GM18951 (cell line): ENCODE data around the gene GDPD1.
"Not testable (repeated sequence)": the region's sequence is repeated elsewhere in the genome, so short reads cannot be mapped to it uniquely, and the experiment has no call there.

Experiments
- POLR2A ChIP-seq: IDR thresholded peaks from 4 replicates; pipeline ENCODE4 v1.6.1; 2011; ENCODE audit warnings: mild to moderate bottlenecking; ENCODE audit not compliant: insufficient read length, insufficient read depth; ENCODE audit errors: extremely low read depth
- in situ Hi-C: fragments of 300-500 bp; cut with MboI; formaldehyde crosslinking; loops from one replicate; pipeline ENCODE4 v1.12.0; 2022; ENCODE audit warnings: low sequenced_read_pairs, mixed read lengths, inconsistent platforms; ENCODE audit not compliant: unreplicated experiment

Gene GDPD1

DNA sequence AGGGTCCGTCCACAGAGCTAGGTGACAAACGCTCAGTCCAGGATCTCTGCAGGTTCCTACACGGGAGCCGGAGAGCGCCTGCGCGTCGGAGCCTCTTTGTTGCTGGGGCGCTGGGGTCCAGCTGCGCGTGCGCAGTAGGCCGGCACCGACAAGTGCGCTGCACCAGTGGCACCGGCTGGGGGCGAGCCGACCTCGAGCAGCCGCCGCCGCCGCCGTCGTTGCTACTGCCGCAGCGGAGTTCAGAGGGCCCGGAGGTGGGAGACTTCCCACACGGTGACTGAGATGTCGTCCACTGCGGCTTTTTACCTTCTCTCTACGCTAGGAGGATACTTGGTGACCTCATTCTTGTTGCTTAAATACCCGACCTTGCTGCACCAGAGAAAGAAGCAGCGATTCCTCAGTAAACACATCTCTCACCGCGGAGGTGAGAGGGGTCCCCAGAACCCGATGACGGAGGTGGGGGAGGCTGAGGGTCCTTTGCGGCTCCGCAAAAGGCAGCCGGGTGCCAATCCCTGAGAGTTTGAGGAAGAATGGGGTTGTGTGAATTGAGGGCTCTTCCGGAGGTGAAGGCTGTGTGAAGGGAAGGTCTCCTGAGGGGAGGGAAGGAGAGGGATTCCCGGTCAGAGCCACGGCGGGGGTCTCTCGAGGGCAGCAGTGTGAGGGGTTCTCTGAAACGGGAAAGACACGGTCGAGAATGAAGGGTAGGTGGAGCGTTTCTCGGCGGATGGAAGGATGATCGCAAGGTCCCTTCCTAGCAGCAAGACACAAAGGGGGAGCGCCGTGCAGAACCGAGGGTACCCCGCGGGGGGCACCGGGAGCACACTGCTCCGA is at the start of gene GDPD1:
Gene GDPD1, plus strand, starts transcription at position 184 of the 831 bp plus-strand sequence. Its CDS starts 99 bp downstream, at position 283.
- peak; percentile 66 for TF ChIP-seq POLR2A
- in situ Hi-C loops = no loop called here

DNA sequence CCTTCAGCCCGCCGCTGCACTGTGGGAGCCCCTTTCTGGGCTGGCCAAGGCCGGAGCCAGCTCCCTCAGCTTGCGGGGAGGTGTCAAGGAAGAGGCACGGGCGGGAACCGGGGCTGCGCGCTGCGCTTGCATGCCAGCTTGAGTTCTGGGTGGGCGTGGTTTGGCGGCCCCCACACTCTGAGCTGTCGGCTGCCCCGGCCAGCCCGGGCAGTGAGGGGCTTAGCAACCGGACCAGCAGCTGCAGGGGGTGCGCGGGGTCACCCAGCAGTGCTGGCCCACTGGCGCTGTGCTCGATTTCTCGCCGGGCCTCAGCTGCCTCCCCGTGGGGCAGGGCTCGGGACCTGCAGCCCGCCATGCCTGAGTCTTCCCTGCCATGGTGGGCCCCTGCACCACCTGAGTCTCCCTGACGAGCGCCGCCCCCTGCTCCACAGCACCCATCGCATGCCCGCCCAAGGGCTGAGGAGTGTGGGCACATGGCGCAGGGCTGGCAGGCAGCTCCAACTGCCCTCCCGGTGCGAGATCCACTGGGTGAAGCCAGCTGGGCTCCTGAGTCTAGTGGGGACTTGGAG is 47.8 kb upstream of the GDPD1 start:
- in situ Hi-C loops = no loop called here

DNA sequence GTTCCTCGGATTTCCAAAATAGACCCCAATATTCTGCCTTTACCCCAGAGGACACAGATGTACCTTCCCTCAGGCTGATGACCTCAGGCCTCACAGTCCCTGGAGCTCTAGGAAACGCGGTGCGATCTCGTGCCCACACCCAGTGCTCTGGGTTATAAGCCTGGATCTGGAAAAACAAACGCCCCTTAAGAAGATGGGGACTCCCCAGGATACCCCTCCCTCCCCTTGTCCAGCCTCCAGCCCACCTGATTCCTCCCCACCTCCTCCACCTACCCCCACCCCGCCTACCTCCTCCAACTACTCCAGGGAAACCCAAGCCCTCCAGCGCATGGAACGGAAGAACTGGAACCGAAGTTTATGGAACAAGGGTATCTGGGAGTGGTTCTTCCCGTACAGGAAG is 45.6 kb upstream of the GDPD1 start:
- in situ Hi-C loops = no loop called here
- TF ChIP-seq POLR2A = no peak

More for the DNA sequence above, 47.8 kb upstream of the GDPD1 start:
- no peak for TF ChIP-seq POLR2A

DNA sequence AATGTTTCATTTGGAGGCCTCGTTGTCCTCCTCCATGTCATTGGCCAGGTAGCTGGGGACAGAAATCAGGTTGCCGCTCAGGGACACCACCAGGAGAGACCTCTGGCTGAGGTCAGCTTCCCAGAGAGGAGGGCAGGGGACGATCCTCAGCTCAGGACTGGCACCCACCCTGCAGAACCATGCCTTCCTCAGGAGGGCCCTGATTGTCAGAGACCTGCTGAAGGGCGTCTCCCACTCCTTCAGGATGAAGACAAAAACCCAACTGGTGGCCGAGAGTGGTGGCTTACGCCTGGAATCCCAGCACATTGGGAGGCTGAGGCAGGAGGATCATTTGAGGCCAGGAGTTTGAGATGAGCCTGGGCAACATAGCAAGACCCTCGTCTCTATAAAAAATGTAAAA is 45.2 kb upstream of the GDPD1 start:
- TF ChIP-seq POLR2A = no peak
- in situ Hi-C loops = no loop called here

DNA sequence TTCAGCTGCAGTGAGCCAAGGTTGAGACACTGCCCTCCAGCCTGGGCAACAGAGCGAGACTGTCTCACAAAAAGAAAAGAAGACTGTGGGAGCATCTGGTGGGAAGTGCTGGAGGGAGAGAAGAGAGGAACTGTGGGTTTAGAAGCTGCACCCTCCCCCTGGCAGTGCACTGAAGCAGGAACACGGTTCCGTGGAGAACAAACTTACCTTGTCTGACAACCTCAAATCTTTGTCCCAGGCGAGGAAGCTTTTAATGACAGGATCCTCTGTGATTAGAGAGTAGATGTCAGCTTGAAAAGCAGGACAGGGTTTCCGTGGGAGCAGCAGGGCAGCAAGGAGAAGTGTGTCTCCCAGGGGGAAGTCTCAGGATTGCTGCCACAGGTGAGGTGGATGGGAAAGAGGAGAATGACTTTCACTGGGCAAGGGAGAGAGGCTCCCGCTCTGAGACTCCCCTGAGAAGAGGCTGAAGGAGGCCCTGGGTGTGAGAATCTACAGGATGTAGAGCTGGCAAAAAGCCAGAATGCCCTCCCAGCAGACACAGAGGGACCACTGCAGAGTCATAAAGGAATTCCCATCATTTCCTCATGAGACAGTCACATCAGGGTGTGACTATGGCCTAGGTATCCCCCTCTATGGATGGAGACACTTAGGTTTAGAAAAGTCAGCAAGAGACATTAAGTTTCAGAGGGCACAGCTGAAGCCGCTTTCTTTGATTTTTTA is 41.9 kb upstream of the GDPD1 start:
- no peak for TF ChIP-seq POLR2A

DNA sequence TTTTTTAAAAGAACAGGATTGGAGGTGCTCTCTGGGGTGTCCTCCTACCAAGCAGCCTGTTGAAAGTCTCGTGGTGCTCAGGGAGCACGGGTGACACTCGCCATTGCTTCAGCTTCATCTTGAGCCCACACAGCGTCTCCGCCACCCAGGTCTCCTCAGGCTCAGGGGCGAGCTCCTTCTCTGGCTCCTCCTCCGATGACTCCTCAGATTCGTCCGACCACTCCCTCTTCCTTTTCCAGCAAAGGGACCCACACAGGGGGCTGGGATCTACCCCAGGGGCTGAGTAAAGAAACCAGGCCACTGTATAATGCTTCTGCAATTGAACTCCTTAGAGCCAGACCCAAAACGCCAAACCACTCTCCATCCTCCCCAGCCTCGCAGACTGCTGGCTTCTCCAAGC is 40.7 kb upstream of the GDPD1 start:
- in situ Hi-C loops = not testable (repeated sequence)

More for the DNA sequence above, 41.9 kb upstream of the GDPD1 start:
- in situ Hi-C loops = no loop called here

DNA sequence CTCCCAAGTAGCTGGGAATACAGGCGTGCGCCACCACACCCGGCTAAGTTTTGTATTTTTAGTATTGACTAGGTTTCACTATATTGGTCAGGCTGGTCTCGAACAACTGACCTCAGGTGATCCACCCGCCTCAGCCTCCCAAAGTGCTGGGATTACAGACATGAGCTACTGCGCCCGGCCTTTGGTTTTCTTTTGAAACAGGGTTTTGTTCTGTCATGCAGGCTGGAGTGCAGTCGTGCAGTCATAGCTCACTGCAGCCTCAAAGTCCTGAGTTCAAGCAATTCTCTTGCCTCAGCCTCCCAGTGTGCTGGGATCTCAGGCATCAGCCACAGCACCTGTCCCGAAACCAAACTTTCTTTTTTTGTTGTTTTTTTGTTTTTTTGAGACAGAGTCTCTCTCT is 39.7 kb upstream of the GDPD1 start:
- in situ Hi-C loops = no loop called here
- TF ChIP-seq POLR2A = no peak

DNA sequence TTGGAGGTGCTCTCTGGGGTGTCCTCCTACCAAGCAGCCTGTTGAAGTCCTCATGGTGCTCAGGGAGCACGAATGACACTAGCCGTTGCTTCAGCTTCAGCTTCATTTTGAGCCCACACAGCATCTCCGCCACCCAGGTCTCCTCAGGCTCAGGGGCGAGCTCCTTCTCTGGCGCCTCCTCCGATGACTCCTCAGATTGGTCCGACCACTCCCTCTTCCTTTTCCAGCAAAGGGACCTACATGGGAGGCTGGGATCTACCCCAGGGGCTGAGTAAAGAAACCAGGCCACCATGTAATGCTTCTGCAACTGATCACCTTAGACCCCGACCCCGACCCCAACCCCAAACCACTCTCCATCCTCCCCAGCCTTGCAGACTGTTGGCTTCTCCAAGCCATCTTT is 38.8 kb upstream of the GDPD1 start:
- no peak for TF ChIP-seq POLR2A
- in situ Hi-C loops = no loop called here

DNA sequence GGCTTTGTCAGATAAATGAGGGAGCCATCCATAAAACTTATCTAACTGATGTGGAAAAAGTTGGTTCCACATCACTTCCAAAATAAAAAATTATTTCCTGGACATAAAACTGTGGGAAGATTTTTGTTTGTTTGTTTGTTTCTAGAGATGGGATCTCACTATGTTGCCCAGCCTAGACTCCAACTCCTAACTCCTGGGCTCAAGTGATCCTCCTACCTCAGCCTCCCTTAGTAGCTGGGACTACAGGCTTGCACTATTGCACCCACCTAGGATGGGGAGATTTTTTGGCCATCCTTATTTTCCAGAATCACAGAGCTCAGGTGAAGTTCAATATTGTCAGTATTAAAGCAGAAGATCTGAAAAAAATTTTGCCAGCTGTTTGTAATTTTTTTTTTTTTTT is 34.3 kb upstream of the GDPD1 start:
- TF ChIP-seq POLR2A = no peak
- in situ Hi-C loops = no loop called here

DNA sequence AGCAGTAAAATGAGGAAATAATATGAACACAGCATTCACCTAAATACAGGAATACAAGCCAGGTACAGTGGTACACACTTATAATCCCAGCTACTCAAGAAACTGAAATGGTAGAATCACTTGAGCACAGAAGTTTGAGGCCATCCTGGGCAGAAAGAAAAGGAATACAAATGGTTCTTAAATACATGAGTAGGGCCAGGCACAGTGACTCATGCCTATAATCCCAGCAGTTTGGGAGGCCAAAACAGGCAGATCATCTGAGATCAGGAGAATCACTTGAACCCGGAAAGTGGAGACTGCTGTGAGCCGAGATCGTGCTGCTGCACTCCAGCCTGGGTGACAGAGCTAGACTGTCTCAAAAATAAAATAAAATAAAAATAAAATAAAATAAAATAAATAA is 33.5 kb upstream of the GDPD1 start:
- TF ChIP-seq POLR2A = no peak
- in situ Hi-C loops = no loop called here

DNA sequence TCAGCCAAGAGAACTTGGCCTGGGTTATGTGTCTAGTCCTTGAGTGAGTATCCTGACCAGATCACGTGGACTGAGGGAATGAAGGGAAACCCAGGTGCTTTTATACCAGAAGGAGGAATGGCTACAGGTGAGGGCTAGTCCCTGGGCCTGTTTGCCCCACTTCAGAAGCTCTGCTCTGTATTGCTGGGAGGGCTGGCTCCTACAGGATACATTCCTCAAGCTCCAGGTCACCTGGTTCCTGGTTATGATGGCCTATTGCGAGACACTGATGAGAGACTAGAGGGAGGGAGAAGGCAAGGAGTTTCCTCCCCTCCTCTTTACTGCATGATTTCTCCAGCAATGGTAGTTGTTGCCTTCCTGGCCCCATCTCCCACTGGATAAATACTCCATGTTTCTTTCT is 29.5 kb upstream of the GDPD1 start:
- TF ChIP-seq POLR2A = no peak
- in situ Hi-C loops = no loop called here

DNA sequence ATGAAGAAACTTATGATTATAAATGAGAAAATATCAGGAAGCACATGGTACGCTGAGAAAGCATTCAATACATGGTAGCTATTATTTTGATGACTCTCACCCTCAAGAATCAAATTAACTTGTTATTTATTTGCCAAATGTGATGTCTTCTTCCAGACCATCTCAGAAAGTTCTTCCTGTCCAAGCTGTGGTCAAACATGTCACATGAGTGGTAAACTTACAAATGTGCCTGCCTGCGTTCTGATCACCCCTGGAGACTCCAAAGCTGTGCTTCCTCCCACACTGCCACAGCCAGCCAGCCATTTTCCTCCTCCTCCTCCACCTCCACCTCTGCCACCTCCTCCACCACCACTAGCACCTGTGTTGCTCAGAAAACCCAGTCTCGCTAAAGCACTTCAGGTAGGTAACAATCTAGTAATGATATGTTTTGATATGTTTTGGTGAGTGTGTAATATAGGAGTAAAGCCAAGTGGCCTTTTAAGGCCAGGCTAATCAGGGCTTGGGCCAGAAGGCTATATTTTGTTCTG is 26.9 kb upstream of the GDPD1 start:
- in situ Hi-C loops = no loop called here
- no peak for TF ChIP-seq POLR2A

DNA sequence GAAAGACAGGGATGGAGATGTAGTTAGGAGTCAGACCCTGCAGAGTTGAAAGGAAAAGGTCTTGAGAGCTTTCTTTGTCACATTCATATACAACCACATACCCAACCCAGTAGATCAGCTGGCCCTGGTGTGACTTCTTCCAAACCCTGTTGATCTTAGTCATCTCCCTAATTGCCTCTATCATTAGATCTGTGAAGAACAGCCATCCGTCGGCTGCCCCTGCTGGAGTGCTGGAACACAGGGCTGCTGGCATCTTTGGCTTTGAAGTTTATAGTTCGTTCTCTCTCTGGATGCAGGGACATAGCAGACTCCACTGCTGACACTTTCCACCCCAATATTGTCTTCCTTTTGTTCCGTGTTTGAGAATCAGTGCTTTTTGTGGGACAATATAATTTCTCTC is 20.9 kb upstream of the GDPD1 start:
- in situ Hi-C loops = no loop called here

DNA sequence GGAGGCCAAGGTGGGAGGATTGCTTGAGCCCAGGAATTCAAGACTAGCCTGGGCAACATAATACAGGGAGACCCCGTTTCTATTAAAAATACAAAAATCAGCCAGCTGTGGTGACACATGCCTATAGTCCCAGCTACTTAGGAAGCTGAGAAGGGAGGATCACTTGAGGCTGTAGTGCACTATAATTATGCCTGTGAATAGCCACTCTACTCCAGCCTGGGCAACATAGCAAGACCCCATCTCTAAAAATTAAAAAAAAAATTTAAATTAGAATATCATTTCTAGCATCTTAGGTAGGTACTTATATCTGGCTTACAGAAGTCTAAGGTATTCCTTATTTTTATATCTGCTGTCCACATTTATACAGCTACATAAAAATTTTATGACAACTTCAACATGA is 18.0 kb upstream of the GDPD1 start:
- in situ Hi-C loops = no loop called here
- no peak for TF ChIP-seq POLR2A

More for the DNA sequence above, 20.9 kb upstream of the GDPD1 start:
- no peak for TF ChIP-seq POLR2A

DNA sequence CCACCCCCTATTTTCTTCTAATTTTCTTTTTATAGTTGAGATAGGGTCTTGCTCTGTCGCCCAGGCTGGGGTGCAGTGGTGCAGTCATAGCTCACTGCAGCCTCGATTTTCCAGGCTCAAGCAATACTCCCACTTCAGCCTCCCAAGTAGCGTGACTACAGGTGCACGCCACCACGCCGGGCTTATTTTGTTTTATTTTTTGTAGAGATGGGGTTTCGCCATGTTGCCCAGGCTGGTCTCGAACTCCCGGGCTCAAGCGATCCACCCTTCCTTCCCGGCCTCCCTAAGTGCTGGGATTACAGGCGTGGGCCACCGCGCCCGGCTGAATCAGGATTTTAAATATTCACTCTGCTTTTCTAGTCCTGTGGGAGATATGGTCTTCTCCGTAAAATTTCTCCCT is 941 bp upstream of the GDPD1 start:
- no peak for TF ChIP-seq POLR2A
- in situ Hi-C loops = no loop called here
